Measurements from ENCODE around the gene ALK.

- TF ChIP-seq CTCF (IDR thresholded peaks at IDR 0.05) = no peak
- no peak for TF ChIP-seq POLR2A (IDR thresholded peaks at IDR 0.05)
Observed at GRCh38 chr2:29573612-29574011, 347.8 kb downstream of the ALK start.

Data from sigmoid colon (tissue), 3 donors.